Limb (tissue), 2 donors: Measurements from ENCODE around the gene KRTAP10-5.
A peak's percentile ranks its signal among the peaks of the same experiment; 100 is the strongest.
"Not testable (repeated sequence)": the region's sequence is repeated elsewhere in the genome, so short reads cannot be mapped to it uniquely, and the experiment has no call there.

Source experiments
- DNase-seq, 2 donors: peaks; one replicate each; pipeline ENCODE4 v3.0.0-alpha.2; 2016; ENCODE audit errors: extremely low spot score in 2 of 2

Gene KRTAP10-5

GRCh38 chr21:44550285-44550684 is 30.1 kb downstream of the KRTAP10-5 start:
- DNase-seq = not testable (repeated sequence)

GRCh38 chr21:44549525-44550211 is 30.7 kb downstream of the KRTAP10-5 start:
- no peak for DNase-seq

GRCh38 chr21:44548922-44549321 is 31.5 kb downstream of the KRTAP10-5 start:
- no peak for DNase-seq

GRCh38 chr21:44548381-44548780 is 32.0 kb downstream of the KRTAP10-5 start:
- DNase-seq = no peak

- DNase-seq = no peak
Measured at GRCh38 chr21:44547656-44548331, 32.6 kb downstream of the KRTAP10-5 start.

- DNase-seq = no peak
Measured at GRCh38 chr21:44544566-44544965, 35.8 kb downstream of the KRTAP10-5 start.

GRCh38 chr21:44542716-44543115 is 37.7 kb downstream of the KRTAP10-5 start:
- no peak for DNase-seq

GRCh38 chr21:44540741-44541288 is 39.6 kb downstream of the KRTAP10-5 start:
- DNase-seq = no peak

- DNase-seq = peak in 1 of 2 donors; percentile 15
Measured at GRCh38 chr21:44539991-44540666, 40.3 kb downstream of the KRTAP10-5 start, which contains the start of gene KRTAP10-1. Gene KRTAP10-1, minus strand, starts transcription at chr21:44540195. Its CDS starts 45 bp downstream, at chr21:44540150.

GRCh38 chr21:44539046-44539445 is 41.4 kb downstream of the KRTAP10-5 start:
- DNase-seq = peak in 1 of 2 donors; percentile 14

- DNase-seq = peak in 1 of 2 donors; percentile 17
Measured at GRCh38 chr21:44537930-44538911, 42.2 kb downstream of the KRTAP10-5 start.

- peak in 1 of 2 donors; percentile 23 for DNase-seq
Measured at GRCh38 chr21:44535963-44536362, 44.4 kb downstream of the KRTAP10-5 start.

- peak in 1 of 2 donors; percentile 6 for DNase-seq
Measured at GRCh38 chr21:44534688-44535087, 45.7 kb downstream of the KRTAP10-5 start.

GRCh38 chr21:44533891-44534627 is 46.3 kb downstream of the KRTAP10-5 start:
- DNase-seq = peak in 1 of 2 donors; percentile 24

GRCh38 chr21:44533121-44533890 is 47.1 kb downstream of the KRTAP10-5 start:
- peak in 1 of 2 donors; percentile 17 for DNase-seq

GRCh38 chr21:44532712-44533111 is 47.7 kb downstream of the KRTAP10-5 start:
- DNase-seq = peak in 1 of 2 donors; percentile 11

- DNase-seq = peak; percentile 22 to 26
Measured at GRCh38 chr21:44531606-44532564, 48.5 kb downstream of the KRTAP10-5 start.
